NCI-H2107 treated with DMSO at 0.1 percent for 48 hours (cell line): ENCODE measurements around the gene INF2.
A peak's percentile ranks its signal among the peaks of the same experiment; 100 is the strongest.

Experiments
- DNase-seq: peaks from one replicate; lab custom pipeline; 2025; ENCODE audit not compliant: unreplicated experiment; lab: John Stamatoyannopoulos, UW

The INF2 gene

GRCh38 chr14:104767634-104767918 is 78.2 kb downstream of the INF2 start:
- DNase-seq: no peak

DNA sequence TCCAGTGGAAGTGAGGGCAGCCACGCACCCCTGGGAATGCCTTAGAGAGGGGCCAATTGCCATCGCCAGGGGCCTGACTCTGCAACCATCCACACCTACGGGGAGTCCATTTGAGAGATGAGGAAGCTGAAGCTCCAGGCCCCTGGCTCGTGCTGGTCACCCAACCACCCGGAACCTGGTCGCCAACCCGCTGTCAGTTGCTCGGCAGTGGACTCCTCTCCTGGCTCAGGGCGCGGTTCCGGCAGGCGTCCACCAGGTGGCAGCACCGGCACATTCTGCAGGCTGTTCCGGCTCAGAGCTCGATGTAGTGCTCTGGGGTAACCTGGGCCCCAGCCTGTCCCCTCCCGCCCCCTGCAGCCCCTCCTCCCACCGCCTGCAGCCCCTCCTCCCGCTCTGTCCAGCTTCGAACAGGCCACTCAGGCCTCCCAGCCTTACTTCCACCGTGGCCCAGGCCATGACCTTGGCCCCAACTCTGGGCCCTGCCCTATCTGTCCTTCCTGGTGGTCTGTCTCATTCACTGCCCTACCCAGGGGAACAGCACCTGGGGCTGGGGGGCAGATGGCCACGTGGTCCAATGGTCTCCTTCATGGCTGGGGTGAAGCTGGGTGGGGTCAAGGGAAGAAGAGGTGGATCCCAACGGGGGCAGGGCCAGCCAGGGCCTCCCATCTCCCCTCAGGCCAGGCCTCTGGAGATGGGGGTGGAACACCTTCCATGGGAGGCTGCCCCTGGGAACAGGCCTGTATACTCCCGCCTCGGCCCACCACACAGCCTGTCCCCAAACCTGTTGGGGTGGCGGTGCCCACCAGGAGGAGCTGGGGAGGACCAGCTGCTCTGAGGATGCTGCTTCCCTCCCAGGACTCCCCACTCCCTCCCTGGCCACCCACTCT is 79.3 kb downstream of the INF2 start:
- DNase-seq: peak; percentile 44

DNA sequence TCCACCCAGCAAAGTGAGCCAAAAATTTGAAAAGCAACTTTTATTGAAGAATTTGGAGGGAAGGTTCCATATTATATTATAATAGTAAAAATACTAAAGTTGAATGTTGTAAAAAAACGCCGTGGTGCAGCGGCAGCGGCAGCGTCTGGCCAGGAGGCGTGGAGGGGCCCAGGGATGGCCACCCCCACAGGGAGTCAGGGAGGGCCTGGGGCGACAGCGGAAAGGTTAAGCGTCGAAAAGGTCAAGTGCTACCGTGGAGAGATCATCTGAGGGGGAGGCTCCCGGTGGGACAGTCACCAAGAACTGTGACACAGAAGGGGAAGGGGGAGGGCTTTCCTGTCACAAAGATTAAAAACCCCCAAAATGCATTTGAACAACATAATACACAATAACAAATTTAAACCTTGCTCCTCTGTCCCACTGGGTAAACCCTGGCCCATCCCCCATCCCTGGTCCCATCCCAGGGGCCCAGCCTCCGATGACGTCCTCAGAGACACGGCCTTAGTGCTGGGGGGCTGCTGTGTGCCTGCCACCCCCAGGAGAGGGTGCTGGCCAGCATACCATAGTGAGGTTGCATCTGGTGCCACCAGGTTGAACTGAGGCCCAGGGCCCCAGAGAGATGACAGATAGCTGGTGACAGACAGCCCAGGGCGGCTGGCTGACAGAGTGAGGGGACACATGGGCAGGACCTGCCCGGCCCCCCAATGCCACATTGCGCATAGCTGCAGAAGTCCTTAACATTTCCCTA is 80.1 kb downstream of the INF2 start:
- DNase-seq: no peak

DNA sequence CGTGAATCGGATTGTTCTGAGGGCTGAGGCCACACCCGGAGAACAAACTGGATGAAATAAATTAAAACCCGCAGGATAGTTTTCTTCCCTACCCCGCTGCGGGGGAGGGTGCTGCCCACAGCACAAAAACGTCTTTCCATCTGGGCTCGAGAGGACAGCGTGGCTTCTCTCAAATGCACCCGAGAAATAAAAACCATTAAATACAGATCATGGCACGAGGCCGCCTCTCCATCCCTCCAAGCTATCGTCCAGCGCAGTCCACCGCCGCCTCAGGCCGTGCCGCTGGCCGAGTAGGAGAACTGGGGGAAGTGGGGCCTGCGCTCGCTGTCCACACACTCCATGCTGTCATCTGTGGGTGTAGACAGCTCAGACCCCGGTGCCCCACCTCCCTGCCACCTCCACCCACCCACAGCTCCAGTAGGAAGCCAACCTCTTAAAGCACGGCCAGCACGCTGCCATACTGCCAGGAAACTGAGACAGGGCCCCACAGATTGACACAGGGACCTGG is 80.7 kb downstream of the INF2 start:
- no peak for DNase-seq

DNA sequence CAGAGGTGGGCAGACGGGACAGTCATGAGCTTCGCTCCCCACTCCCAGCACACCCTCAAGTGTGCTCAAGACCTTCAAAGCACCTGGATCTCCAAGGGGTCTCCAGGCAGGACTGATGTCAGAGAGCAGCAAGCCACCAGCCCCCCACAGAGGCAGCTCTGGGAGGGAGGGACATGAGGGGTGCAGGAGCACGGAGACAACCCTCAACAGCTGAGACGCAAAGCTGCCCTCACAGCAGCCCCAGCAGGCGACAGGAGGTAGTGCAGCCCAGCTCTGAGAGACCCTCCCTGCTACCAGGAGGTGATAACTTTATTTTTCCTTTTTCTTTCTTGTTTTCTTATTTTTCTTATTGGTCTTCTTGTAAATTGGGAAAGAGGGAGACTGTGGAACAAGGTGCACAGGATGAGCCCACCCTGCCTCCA is 81.4 kb downstream of the INF2 start:
- DNase-seq: no peak

GRCh38 chr14:104771374-104771773 is 82.0 kb downstream of the INF2 start:
- DNase-seq: no peak
